ENCODE results near the gene WDR6.

Gene WDR6

GRCh38 chr3:48991851-48992545, 15.2 kb upstream of the WDR6 start:
- no peak for TF ChIP-seq CTCF (IDR thresholded peaks at IDR 0.05)
- Histone ChIP-seq H3K4me3 (ENCODE audit: low read depth, low read length) (no peak overlapping the region), H3K4me1 (peaks cover 20% of the 10 kb centered on the region), H3K27ac (peak overlapping the region; percentile 83), H3K4me2 (ENCODE audit: low read length) (no peak overlapping the region), H2AFZ (no peak overlapping the region), H3K79me2 (peaks cover 24% of the 10 kb centered on the region), H3K36me3 (ENCODE audit: control insufficient read depth, insufficient read depth, low read length) (no peaks in the 10 kb centered on the region), H3K9me3 (ENCODE audit: control insufficient read depth, low read length) (no peaks in the 10 kb centered on the region), H3K27me3 (ENCODE audit: control insufficient read depth, insufficient read depth, low read length) (no peaks in the 10 kb centered on the region), H3K9ac (no peak overlapping the region)

GRCh38 chr3:48993834-48994233, 13.4 kb upstream of the WDR6 start:
- Histone ChIP-seq H2AFZ (no peak overlapping the region), H3K36me3 (ENCODE audit: control insufficient read depth, insufficient read depth, low read length) (no peaks in the 10 kb centered on the region), H3K27ac (peak overlapping the region; percentile 6), H3K4me2 (ENCODE audit: low read length) (no peak overlapping the region), H3K9ac (no peak overlapping the region), H3K27me3 (ENCODE audit: control insufficient read depth, insufficient read depth, low read length) (no peaks in the 10 kb centered on the region), H3K79me2 (peaks cover 17% of the 10 kb centered on the region), H3K9me3 (ENCODE audit: control insufficient read depth, low read length) (no peaks in the 10 kb centered on the region), H3K4me1 (peaks cover 27% of the 10 kb centered on the region), H3K4me3 (ENCODE audit: low read depth, low read length) (no peak overlapping the region)
- no peak for TF ChIP-seq CTCF (IDR thresholded peaks at IDR 0.05)

GRCh38 chr3:48996640-48997039, 10.6 kb upstream of the WDR6 start:
- Histone ChIP-seq H3K9me3 (ENCODE audit: control insufficient read depth, low read length) (no peaks in the 10 kb centered on the region), H3K27ac (no peak overlapping the region), H3K4me2 (ENCODE audit: low read length) (no peak overlapping the region), H3K79me2 (peaks cover 12% of the 10 kb centered on the region), H3K9ac (no peak overlapping the region), H2AFZ (no peak overlapping the region), H3K4me3 (ENCODE audit: low read depth, low read length) (no peak overlapping the region), H3K4me1 (peaks cover 25% of the 10 kb centered on the region), H3K27me3 (ENCODE audit: control insufficient read depth, insufficient read depth, low read length) (no peaks in the 10 kb centered on the region), H3K36me3 (ENCODE audit: control insufficient read depth, insufficient read depth, low read length) (no peaks in the 10 kb centered on the region)
- TF ChIP-seq CTCF (IDR thresholded peaks at IDR 0.05), result no peak

GRCh38 chr3:48997102-48997635, 10.0 kb upstream of the WDR6 start:
- Histone ChIP-seq H3K9ac (no peak overlapping the region), H3K79me2 (peaks cover 13% of the 10 kb centered on the region), H3K27me3 (ENCODE audit: control insufficient read depth, insufficient read depth, low read length) (no peaks in the 10 kb centered on the region), H3K4me3 (ENCODE audit: low read depth, low read length) (no peak overlapping the region), H3K36me3 (ENCODE audit: control insufficient read depth, insufficient read depth, low read length) (no peaks in the 10 kb centered on the region), H3K27ac (no peak overlapping the region), H3K4me2 (ENCODE audit: low read length) (no peak overlapping the region), H3K4me1 (peaks cover 21% of the 10 kb centered on the region), H3K9me3 (ENCODE audit: control insufficient read depth, low read length) (no peaks in the 10 kb centered on the region), H2AFZ (no peak overlapping the region)
- no peak for TF ChIP-seq CTCF (IDR thresholded peaks at IDR 0.05)
